ENCODE results near the gene TEX14.
"Not testable (repeated sequence)": the region's sequence is repeated elsewhere in the genome, so short reads cannot be mapped to it uniquely, and the experiment has no call there.

DNA sequence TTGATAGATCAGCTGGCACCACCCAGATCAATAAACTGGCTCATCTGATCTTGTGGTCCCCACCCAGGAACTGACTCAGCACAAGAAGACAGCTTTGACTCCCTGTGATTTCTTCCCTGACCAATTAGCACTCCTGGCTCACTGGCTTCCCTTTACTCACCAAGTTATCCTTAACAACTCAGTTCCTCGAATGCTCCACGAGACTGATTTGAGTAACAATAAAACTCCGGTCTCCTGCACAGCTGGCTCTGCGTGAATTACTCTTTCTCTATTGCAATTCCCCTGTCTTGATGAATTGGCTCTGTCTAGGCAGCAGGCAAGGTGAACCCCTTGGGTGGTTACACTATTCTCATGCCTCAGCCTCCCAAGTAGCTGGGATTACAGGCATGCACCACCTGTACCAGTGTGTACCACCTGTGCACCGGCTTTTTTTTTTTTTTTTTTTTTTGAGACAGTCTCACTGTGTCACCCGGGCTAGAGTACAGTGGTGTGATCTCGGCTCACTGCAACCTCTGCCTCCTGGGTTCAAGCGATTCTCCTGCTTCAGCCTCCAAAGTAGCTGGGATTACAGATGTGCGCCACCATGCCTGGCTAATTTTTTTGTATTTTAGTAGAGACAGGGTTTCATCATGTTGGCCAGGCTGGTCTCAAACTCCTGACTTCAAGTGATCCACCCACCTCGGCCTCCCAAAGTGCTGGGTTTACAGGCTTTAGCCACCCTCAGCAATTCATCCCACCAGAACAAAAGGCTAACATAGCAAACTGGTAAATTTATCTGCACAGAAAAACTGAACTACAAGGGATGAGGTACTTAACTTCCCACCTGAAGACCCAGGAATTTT is 33.7 kb downstream of the TEX14 start:
- TF ChIP-seq, protein P1, sequence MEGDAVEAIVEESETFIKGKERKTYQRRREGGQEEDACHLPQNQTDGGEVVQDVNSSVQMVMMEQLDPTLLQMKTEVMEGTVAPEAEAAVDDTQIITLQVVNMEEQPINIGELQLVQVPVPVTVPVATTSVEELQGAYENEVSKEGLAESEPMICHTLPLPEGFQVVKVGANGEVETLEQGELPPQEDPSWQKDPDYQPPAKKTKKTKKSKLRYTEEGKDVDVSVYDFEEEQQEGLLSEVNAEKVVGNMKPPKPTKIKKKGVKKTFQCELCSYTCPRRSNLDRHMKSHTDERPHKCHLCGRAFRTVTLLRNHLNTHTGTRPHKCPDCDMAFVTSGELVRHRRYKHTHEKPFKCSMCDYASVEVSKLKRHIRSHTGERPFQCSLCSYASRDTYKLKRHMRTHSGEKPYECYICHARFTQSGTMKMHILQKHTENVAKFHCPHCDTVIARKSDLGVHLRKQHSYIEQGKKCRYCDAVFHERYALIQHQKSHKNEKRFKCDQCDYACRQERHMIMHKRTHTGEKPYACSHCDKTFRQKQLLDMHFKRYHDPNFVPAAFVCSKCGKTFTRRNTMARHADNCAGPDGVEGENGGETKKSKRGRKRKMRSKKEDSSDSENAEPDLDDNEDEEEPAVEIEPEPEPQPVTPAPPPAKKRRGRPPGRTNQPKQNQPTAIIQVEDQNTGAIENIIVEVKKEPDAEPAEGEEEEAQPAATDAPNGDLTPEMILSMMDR (IDR thresholded peaks at IDR 0.05), result not testable (repeated sequence)
- not testable (repeated sequence) for TF ChIP-seq POLR2A (IDR thresholded peaks at IDR 0.05)
